ENCODE measurements around the gene DUOXA2.
"Not testable (repeated sequence)": the region's sequence is repeated elsewhere in the genome, so short reads cannot be mapped to it uniquely, and the experiment has no call there.

GRCh38 chr15:45080593-45080992 is 33.5 kb upstream of the DUOXA2 start:
- not testable (repeated sequence) for TF ChIP-seq CTCF, POLR2AphosphoS5, POLR2A, EP300 (IDR thresholded peaks at IDR 0.05)

Measured in upper lobe of left lung (tissue), 4 donors.